ENCODE results near the gene TMC1.
"Not testable (repeated sequence)": the region's sequence is repeated elsewhere in the genome, so short reads cannot be mapped to it uniquely, and the experiment has no call there.

The TMC1 gene

GRCh38 chr9:72844440-72844768, 323.0 kb downstream of the TMC1 start:
- Histone ChIP-seq H3K4me3 (no peak overlapping the region), H3K27ac (no peak overlapping the region)
- DNase-seq (ENCODE audit: low spot score), result no peak
- TF ChIP-seq, protein P1, sequence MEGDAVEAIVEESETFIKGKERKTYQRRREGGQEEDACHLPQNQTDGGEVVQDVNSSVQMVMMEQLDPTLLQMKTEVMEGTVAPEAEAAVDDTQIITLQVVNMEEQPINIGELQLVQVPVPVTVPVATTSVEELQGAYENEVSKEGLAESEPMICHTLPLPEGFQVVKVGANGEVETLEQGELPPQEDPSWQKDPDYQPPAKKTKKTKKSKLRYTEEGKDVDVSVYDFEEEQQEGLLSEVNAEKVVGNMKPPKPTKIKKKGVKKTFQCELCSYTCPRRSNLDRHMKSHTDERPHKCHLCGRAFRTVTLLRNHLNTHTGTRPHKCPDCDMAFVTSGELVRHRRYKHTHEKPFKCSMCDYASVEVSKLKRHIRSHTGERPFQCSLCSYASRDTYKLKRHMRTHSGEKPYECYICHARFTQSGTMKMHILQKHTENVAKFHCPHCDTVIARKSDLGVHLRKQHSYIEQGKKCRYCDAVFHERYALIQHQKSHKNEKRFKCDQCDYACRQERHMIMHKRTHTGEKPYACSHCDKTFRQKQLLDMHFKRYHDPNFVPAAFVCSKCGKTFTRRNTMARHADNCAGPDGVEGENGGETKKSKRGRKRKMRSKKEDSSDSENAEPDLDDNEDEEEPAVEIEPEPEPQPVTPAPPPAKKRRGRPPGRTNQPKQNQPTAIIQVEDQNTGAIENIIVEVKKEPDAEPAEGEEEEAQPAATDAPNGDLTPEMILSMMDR (IDR thresholded peaks at IDR 0.05), result no peak

GRCh38 chr9:72845052-72845451, 323.6 kb downstream of the TMC1 start:
- not testable (repeated sequence) for DNase-seq (ENCODE audit: low spot score); H3K27ac ChIP-seq; H3K4me3 ChIP-seq

GRCh38 chr9:72850209-72850608, 328.8 kb downstream of the TMC1 start:
- not testable (repeated sequence) for DNase-seq (ENCODE audit: low spot score); H3K27ac ChIP-seq; H3K4me3 ChIP-seq

GRCh38 chr9:72855321-72855720, 333.9 kb downstream of the TMC1 start:
- no peak for DNase-seq (ENCODE audit: low spot score)
- Histone ChIP-seq H3K4me3 (no peak overlapping the region), H3K27ac (no peak overlapping the region)
- TF ChIP-seq, protein P1 (IDR thresholded peaks at IDR 0.05), result no peak

- TF ChIP-seq, protein P1 (IDR thresholded peaks at IDR 0.05), result no peak
- H3K27ac ChIP-seq, result peak overlapping the region in 1 of 2 donors; percentile 2
- H3K4me3 ChIP-seq, result no peak overlapping the region
- DNase-seq (ENCODE audit: low spot score), result no peak
Measured at GRCh38 chr9:72855890-72856523, 334.6 kb downstream of the TMC1 start.

DNA sequence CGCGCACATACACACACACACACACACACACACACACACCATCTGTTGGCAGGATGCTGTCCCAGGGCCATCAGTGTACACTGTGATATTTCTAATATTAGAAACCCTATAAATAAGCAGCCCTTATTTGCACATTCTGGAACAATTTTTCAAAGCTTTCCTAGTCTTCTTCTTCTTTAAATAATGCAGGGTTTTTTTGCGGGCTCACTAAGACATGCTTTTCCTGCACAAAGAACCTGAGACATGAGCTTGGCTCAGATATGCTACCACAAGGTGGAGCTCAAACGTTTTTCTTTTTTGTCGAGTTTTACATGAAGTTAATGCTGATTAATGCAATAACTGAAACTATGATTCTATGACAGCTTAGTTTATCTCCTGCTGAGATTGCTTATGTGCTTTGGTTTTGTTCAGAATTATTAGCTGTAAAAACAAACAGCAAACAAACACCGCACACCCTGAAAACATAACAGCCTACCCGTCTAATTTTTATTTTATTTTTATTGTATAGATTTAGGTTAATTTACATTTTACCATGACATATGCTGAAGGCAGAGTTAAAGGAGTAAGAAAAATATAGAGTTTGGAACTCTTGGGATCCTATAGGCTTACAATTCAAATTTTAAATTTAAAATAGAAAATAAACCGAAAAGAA, 335.7 kb downstream of the TMC1 start:
- TF ChIP-seq, protein P1 (IDR thresholded peaks at IDR 0.05), result peak; percentile 51
- H3K27ac ChIP-seq, result peak overlapping the region in 1 of 2 donors; percentile 16
- no peak for DNase-seq (ENCODE audit: low spot score)
- no peak overlapping the region for H3K4me3 ChIP-seq

- peak overlapping the region in 1 of 2 donors; percentile 16 for H3K27ac ChIP-seq
- H3K4me3 ChIP-seq, result no peak overlapping the region
- no peak for DNase-seq (ENCODE audit: low spot score)
- TF ChIP-seq, protein P1 (IDR thresholded peaks at IDR 0.05), result no peak
Measured at GRCh38 chr9:72857624-72857996, 336.2 kb downstream of the TMC1 start.

GRCh38 chr9:72858089-72858912, 336.9 kb downstream of the TMC1 start:
- Histone ChIP-seq H3K27ac (peak overlapping the region in 1 of 2 donors; percentile 33), H3K4me3 (no peak overlapping the region)
- no peak for DNase-seq (ENCODE audit: low spot score)
- TF ChIP-seq, protein P1 (IDR thresholded peaks at IDR 0.05), result no peak

DNA sequence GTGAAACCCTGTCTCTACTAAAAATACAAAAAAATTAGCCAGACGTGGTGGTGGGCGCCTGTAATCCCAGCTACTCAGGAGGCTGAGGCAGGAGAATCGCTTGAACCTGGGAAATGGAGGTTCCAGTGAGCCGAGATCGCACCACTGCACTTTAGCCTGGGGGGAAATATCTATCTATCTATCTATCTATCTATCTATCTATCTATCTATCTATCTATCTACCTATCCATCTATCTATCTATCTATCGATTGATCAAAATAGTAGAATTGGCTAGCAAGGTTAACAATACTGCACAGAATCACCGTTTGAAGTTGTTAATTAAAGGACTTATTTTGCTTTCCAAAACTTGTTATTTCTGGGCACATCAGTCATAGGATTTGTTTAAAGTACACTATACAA, 341.4 kb downstream of the TMC1 start:
- DNase-seq (ENCODE audit: low spot score); H3K4me3 ChIP-seq; H3K27ac ChIP-seq: not testable (repeated sequence)
